HG03575 (cell line): ENCODE data around the gene HIPK1.

ENCODE experiments used
- ATAC-seq: cut with Tn5 transposase; IDR thresholded peaks from one replicate; pipeline ENCODE4 v1.9.1; 2021; ENCODE audit not compliant: unreplicated experiment, insufficient number of reproducible peaks, low FRiP score; ENCODE audit errors: extremely low read depth

HIPK1 gene

GRCh38 chr1:113928941-113929749, at the start of gene HIPK1:
HIPK1 (plus strand) TSS chr1:113929324.
- ATAC-seq = peak; percentile 35

DNA sequence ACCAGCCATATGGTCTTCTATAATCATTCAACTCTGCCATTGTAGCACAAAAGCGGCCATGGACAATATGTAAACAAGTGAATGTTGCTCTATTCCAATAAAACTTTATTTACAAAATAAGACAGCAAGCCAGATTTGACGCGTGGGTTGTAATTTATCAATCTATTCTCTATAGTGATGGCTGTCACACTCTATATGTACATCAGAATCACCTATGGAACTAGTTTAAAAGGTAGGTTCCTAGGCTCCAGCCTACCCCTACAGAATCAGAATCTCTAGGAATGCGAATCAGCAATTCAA, 49.4 kb upstream of the HIPK1 start:
- ATAC-seq = no peak

GRCh38 chr1:113881661-113882060, 47.5 kb upstream of the HIPK1 start:
- ATAC-seq = no peak

DNA sequence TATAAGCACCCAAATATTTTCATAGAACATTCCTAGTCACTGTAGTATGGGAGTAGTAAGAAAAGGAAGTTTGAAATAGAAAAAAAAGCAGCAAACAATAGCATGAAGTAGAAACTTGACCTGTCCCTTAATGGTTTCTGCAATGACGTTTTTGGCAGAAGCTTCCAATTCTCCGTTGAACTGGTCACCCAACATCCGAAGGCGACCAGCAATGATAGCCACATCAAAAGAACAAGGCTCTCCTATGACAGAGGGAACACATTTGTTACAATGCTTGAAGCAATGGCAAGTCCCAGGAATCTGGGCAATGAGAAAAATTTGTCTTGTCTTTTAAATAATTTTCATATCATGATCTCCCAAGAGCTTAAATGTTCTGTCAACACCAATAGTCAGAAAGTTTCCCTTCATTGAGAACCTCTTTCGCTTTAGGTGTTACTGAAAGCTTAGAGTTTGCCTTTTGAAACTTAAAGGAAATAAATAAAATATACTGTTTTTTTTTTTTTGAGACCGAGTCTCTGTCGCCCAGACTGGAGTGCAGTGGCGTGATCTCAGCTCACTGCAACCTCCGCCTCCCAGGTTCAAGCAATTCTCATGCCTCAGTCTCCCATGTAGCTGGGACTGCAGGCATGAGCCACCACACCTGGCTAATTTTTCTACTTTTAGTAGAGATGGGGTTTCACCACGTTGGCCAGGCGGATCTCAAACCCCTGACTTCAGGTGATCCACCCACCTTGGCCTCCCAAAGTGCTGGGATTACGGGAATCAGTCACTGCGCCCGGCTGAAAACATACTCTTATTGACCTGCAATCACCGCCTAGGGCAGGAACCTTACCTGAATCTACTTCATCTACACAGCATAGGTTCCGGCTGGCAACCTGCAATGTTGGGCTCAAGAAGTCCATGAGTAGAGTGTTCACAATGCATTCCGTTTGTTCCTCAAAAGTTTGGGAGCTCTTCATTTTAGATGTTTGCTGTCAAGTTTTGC, 42.4 kb upstream of the HIPK1 start:
- ATAC-seq = no peak

GRCh38 chr1:113887402-113888175, 41.5 kb upstream of the HIPK1 start, which contains the start of gene BCL2L15:
BCL2L15 (minus strand) TSS chr1:113887581; CDS start chr1:113887375, 206 bp downstream.
- ATAC-seq = no peak

DNA sequence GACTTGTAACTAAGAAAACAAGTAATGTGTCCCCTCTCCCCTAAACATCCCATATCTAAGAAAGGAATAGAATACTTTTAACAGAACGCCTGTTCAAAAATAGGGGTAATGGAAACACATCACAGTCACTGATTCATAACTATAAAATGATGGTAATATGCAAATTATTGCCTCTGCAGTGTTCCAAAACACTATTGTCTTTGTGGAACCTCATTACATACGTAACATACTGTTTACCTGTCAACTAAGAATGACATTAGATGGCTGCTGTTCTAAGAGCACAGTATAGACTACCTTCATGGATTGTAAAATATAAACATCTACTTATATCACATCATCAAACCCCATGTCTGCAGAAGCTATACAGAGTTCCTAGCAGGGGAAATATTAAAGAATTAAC, 38.3 kb upstream of the HIPK1 start:
- ATAC-seq = no peak

DNA sequence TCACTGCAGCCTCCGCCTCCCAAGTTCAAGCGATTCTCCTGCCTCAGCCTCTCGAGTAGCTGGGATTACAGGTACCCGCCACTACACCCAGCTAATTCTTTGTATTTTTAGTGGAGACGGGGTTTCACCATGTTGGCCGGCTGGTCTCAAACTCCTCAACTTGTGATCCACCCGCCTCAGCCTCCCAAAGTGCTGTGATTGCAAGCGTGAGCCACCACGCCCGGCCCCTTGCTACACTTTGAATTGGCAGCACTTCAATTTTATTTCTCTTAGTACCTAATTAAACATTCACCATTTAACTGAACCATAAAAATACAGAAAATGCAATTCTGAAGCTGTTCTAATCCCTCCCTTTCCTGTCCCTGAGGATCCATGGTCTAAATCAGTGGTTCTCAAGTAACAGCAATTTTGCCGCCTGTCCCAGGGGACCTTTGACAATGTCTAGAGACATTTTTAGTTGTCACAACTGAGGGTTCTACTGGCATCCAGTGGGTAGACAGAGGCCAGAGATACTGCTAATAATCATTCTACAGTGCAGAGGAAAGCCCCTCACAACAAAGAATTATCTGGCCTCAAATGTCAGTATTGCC, 37.4 kb upstream of the HIPK1 start:
- no peak for ATAC-seq

- no peak for ATAC-seq
These were observed 35.9 kb upstream of the HIPK1 start for GRCh38 chr1:113893267-113893666.

DNA sequence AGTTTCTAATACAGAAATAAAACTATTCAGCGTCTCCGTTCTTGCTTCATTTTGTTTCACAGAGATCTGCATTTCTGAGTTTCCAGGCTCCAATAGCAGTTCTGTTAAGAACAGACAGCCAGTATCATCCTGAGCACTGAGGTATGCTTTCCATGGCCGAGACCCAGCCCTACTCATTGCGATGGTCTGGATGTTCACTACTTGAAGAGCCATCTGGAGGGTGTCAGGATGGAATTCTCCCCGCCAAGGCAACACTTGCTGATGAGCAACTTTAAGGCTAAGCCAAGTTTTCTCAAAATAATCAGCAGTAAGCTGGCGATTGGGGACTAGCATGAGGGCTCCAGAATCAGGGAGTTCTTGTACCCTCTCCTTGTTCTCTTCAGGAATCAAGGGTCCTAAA, 34.0 kb upstream of the HIPK1 start:
- no peak for ATAC-seq

GRCh38 chr1:113895961-113896360, 33.2 kb upstream of the HIPK1 start:
- ATAC-seq = no peak

- no peak for ATAC-seq
These were observed 30.8 kb upstream of the HIPK1 start for GRCh38 chr1:113898241-113898814.

- no peak for ATAC-seq
These were observed 30.0 kb upstream of the HIPK1 start for GRCh38 chr1:113899111-113899510.

- no peak for ATAC-seq
These were observed 27.9 kb upstream of the HIPK1 start for GRCh38 chr1:113901191-113901590.

DNA sequence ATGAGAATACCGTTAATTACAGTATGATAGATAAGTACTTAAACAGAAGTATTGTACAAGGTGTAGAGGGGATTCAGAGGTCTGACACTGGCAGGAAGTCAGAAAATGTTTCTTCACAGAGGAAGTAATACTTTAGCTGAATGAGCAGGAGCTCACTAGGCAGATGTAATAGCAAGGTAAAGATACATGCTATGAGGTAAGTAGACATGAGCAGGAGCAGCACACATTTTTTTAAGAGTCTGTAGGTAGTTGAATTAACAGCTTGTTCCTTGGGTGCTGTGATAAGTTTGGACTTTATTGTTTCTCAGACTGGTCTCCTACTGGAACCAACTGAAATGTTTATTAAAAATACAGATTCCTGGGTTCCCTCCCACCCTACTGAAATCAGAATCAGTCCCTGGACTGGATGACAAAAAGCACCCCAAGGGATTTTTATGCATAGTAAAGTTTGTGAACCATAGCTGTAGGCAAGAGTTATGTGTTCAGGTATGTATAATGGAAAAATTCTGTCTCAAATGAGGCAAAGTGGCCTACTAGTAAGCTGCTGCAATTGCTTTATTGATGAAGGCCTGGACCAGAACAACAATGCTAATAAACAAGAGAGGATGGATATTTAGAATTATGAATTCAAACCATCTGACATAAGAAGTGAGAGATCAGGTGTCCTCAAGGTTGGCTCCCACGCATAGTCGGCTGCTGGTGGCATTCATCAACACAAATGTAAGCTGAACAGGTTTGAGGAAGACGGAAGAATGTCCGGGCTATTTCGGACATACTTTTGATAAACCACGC, 25.4 kb upstream of the HIPK1 start:
- ATAC-seq = no peak

- peak; percentile 14 for ATAC-seq
These were observed 24.8 kb upstream of the HIPK1 start for GRCh38 chr1:113904293-113904673.

GRCh38 chr1:113904674-113905434, 24.3 kb upstream of the HIPK1 start, which contains the start of the genes AP4B1 and DCLRE1B:
AP4B1 (minus strand) TSS chr1:113904799; CDS start chr1:113904717, 82 bp downstream.
DCLRE1B (plus strand) TSS chr1:113905326; CDS start chr1:113905587, 261 bp downstream.
- ATAC-seq = peak; percentile 68

DNA sequence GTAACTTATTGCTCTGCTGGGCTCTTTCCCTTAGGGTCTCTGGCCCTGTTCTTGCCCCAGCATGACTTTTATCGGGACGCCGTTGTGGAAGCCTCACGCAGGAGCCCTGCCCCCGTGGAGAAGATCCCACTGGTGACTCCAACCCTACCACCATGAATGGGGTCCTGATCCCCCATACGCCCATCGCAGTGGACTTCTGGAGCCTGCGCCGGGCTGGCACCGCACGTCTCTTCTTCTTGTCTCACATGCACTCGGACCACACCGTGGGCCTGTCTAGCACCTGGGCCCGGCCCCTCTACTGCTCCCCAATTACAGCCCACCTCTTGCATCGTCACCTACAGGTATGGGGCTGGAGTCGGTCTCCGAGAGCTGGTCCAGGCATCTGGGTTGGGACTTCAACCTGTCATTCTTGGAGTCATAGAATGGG, 23.7 kb upstream of the HIPK1 start:
- ATAC-seq = no peak
